Dermis microvascular lymphatic vessel endothelial cell (primary cell): ENCODE results near the gene GIPR. TPM values are rescaled to one million over a fixed set of nuclear protein-coding genes. Genes with fewer than 3 reads are reported as not detected.
A peak's percentile ranks its signal among the peaks of the same experiment; 100 is the strongest.

Experiments
- DNase-seq, 2 donors: peaks; one replicate each; pipeline versions ENCODE4 v3.0.0 to v3.0.0-alpha.2; 2010; ENCODE audit warnings: low read depth in 2 of 2
- total RNA-seq: library from RNA; depleted of rRNA; stranded (reverse); fragments of >200 nt; gene quantifications from 2 replicates; pipeline ENCODE4 v1.2.1, GENCODE V29; 2014

Gene GIPR
- total RNA-seq, 1 donor from 2014 or later = 0.13 TPM

DNA sequence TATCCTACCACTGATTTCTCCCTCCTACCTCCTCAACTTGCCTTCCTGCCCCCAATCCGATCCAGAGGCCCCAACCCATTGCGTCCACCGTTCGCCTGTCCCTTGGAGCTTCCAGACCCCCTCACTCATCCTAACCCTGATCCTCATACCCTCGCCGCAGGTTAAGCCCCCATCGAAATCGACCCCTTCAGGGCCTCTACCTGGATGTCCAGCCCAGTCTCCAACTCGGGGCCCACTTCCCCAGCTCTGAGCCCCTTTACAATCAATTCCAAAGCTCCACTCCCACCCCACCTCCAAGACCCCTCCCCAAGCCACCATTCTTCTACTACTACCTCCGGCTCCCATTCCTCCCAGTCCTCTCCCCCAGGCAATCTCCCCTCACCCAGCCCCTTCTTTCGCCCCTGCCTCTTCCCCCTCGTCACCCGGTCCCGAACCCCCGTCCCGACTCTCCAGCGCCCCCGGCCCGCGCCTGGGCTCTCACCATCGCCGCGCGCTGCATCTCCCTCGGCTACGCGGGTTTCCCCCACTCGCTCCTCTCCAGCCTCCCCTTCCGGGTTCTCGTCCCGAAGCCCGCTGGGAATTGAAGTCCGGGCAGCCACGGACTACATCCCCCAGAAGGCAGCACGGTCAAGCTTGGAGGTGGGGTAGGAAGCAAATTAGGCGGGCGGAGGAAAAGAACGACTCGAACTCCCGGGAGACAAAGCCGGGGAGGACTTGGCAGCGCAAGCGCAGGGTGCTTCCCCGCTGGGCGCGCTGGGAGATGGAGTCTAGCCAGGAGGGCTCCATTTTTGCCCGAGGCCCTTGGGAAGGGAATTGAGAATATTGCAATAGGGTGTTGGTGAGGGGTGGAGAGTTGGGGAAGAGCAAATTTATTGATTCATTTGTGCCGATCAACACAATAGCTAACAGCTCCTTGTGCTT lies 62.6 kb downstream of the GIPR start, which contains the start of gene FBXO46:
Gene FBXO46, minus strand, starts transcription at position 529 of the 921 bp plus-strand sequence. CDS start 17,401 bp downstream, outside the sequence.
- DNase-seq = peak; percentile 94 to 96

Other genes with a start within 250 kb of the GIPR start
- gene ERCC1, start 244.3 kb upstream of the GIPR start, total RNA-seq = 46.1 and 57.3 TPM in 2 replicates
- gene FOSB, start 200.2 kb upstream of the GIPR start, total RNA-seq = 1.3 and 3.9 TPM in 2 replicates
- 5.9 and 8.1 TPM in 2 replicates for gene RTN2, start 171.2 kb upstream of the GIPR start, total RNA-seq
- 0.25 and 1.0 TPM in 2 replicates for gene PPM1N, start 169.8 kb upstream of the GIPR start, total RNA-seq
- gene VASP, start 160.7 kb upstream of the GIPR start, total RNA-seq = 51.1 and 71.5 TPM in 2 replicates
- gene OPA3, start 83.4 kb upstream of the GIPR start, total RNA-seq = 4.1 and 5.6 TPM in 2 replicates
- 1.0 and 1.5 TPM in 2 replicates for gene GPR4, start 66.0 kb upstream of the GIPR start, total RNA-seq
- gene EML2, start 28.8 kb upstream of the GIPR start, total RNA-seq = 11.1 and 15.7 TPM in 2 replicates
- 222 and 396 TPM in 2 replicates for gene SNRPD2, start 23.7 kb downstream of the GIPR start, total RNA-seq
- gene QPCTL, start 24.4 kb downstream of the GIPR start, total RNA-seq = 8.3 and 11.7 TPM in 2 replicates
- gene FBXO46, start 62.7 kb downstream of the GIPR start, total RNA-seq = 3.2 and 5.4 TPM in 2 replicates
- not detected in 2 replicates for gene MEIOSIN, start 65.2 kb downstream of the GIPR start, total RNA-seq
- gene SIX5, start 101.0 kb downstream of the GIPR start, total RNA-seq = 4.0 and 5.4 TPM in 2 replicates
- gene DMPK, start 114.3 kb downstream of the GIPR start, total RNA-seq = 5.0 and 8.0 TPM in 2 replicates
- gene DMWD, start 124.6 kb downstream of the GIPR start, total RNA-seq = 15.8 and 22.3 TPM in 2 replicates
- under 0.01 TPM in 2 replicates for gene RSPH6A, start 147.1 kb downstream of the GIPR start, total RNA-seq
- 22.1 and 35.3 TPM in 2 replicates for gene SYMPK, start 194.9 kb downstream of the GIPR start, total RNA-seq
- 0.13 TPM in 1 of 2 replicates, not detected in the other for gene FOXA3, start 196.1 kb downstream of the GIPR start, total RNA-seq
- gene IRF2BP1, start 217.9 kb downstream of the GIPR start, total RNA-seq = 14.9 and 24.5 TPM in 2 replicates
- 0.64 and 1.8 TPM in 2 replicates for gene MYPOP, start 234.4 kb downstream of the GIPR start, total RNA-seq
- not detected in 2 replicates for gene NANOS2, start 246.6 kb downstream of the GIPR start, total RNA-seq